Endothelial cell of umbilical vein (primary cell): ENCODE measurements around the gene DSG3.

Experiments used
- POLR2A ChIP-seq: IDR thresholded peaks from 2 replicates; pipeline ENCODE4 v1.6.1; 2012; ENCODE audit warnings: low read depth, mild to moderate bottlenecking, control low read depth, low read length
- POLR2AphosphoS5 ChIP-seq: IDR thresholded peaks from 2 replicates; pipeline ENCODE4 v1.6.1; 2012; ENCODE audit warnings: low read depth, mild to moderate bottlenecking, control low read depth, low read length, moderate library complexity; ENCODE audit not compliant: insufficient read depth
- TF ChIP-seq, protein P1 (sequence below), 2 donors: IDR thresholded peaks; 1 replicate in 1 of 2; 2 replicates in 1 of 2; pipeline ENCODE4 v1.5.1; 2011; ENCODE audit warnings: low read length in 2 of 2, mild to moderate bottlenecking in 2 of 2, moderate library complexity in 2 of 2, control low read depth in 1 of 2, inconsistent platforms in 1 of 2, low read depth in 1 of 2; ENCODE audit not compliant: insufficient read depth in 1 of 2; ENCODE audit errors: extremely low read depth in 1 of 2

- TF ChIP-seq, protein P1, sequence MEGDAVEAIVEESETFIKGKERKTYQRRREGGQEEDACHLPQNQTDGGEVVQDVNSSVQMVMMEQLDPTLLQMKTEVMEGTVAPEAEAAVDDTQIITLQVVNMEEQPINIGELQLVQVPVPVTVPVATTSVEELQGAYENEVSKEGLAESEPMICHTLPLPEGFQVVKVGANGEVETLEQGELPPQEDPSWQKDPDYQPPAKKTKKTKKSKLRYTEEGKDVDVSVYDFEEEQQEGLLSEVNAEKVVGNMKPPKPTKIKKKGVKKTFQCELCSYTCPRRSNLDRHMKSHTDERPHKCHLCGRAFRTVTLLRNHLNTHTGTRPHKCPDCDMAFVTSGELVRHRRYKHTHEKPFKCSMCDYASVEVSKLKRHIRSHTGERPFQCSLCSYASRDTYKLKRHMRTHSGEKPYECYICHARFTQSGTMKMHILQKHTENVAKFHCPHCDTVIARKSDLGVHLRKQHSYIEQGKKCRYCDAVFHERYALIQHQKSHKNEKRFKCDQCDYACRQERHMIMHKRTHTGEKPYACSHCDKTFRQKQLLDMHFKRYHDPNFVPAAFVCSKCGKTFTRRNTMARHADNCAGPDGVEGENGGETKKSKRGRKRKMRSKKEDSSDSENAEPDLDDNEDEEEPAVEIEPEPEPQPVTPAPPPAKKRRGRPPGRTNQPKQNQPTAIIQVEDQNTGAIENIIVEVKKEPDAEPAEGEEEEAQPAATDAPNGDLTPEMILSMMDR (IDR thresholded peaks at IDR 0.05; ENCODE audit: extremely low read depth in 1 of 2, insufficient read depth in 1 of 2, low read depth in 1 of 2, low read length in 2 of 2), result no peak
- TF ChIP-seq POLR2A, result no peak
- TF ChIP-seq POLR2AphosphoS5, result no peak
Observed at GRCh38 chr18:31500051-31500688, 52.6 kb downstream of the DSG3 start.
